ENCODE measurements around the gene USP17L19.
"Not testable (repeated sequence)": the region's sequence is repeated elsewhere in the genome, so short reads cannot be mapped to it uniquely, and the experiment has no call there.

The USP17L19 gene, protein sequence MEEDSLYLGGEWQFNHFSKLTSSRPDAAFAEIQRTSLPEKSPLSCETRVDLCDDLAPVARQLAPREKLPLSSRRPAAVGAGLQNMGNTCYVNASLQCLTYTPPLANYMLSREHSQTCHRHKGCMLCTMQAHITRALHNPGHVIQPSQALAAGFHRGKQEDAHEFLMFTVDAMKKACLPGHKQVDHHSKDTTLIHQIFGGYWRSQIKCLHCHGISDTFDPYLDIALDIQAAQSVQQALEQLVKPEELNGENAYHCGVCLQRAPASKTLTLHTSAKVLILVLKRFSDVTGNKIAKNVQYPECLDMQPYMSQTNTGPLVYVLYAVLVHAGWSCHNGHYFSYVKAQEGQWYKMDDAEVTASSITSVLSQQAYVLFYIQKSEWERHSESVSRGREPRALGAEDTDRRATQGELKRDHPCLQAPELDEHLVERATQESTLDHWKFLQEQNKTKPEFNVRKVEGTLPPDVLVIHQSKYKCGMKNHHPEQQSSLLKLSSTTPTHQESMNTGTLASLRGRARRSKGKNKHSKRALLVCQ

DNA sequence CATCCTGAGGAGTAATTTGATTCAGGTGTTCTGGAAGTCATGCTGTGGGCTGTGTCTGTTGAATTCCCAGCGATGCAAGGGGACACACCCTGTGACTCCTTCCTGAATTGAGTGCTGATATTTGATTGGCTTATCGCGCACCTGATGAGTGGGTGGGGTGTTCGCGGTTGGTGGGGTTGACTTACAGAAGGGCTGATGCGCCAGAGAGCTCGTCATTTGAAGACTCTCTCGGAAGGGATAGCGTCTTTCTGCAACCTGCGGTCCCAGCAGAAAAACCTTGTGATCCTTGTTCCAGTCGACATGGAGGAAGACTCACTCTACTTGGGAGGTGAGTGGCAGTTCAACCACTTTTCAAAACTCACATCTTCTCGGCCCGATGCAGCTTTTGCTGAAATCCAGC lies at the start of gene USP17L19:
Gene USP17L19 (plus strand): TSS at position 301 of the 400 bp plus-strand sequence. CDS start 0 bp downstream, at position 301.
- not testable (repeated sequence) for DNase-seq

DNA sequence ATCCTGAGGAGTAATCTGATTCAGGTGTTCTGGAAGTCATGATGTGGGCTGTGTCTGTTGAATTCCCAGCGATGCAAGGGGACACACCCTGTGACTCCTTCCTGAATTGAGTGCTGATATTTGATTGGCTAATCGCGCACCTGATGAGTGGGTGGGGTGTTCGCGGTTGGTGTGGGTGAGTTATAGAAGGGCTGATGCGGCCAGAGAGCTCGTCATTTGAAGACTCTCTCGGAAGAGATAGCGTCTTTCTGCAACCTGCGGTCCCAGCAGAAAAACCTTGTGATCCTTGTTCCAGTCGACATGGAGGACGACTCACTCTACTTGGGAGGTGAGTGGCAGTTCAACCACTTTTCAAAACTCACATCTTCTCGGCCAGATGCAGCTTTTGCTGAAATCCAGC lies 42.8 kb upstream of the USP17L19 start, which contains the start of gene USP17L10:
Gene USP17L10 (plus strand): TSS at position 301 of the 400 bp plus-strand sequence. CDS start 0 bp downstream, at position 301.
- DNase-seq: not testable (repeated sequence)

DNA sequence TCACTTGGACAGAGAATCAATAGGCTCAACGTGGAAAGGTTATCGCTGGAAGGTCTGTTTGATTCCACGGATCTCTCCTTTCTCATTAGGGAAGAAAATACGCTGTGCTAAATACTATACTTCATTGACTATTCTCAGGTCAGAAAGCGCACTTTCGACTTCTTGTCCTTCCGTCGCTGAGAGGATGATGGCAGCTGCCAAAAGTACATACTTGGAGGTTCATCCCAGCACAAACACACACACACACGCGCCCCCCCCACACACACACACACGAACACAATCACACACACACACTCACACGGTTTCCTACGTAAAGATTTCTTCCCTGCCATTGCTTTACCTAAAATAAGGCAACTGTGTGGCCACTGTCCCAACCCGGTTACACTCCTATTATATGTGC lies 38.5 kb upstream of the USP17L19 start:
- DNase-seq: not testable (repeated sequence)

DNA sequence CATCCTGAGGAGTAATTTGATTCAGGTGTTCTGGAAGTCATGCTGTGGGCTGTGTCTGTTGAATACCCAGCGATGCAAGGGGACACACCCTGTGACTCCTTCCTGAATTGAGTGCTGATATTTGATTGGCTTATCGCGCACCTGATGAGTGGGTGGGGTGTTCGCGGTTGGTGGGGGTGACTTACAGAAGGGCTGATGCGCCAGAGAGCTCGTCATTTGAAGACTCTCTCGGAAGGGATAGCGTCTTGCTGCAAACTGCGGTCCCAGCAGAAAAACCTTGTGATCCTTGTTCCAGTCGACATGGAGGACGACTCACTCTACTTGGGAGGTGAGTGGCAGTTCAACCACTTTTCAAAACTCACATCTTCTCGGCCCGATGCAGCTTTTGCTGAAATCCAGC lies 38.1 kb upstream of the USP17L19 start, which contains the start of gene USP17L11:
Gene USP17L11 (plus strand): TSS at position 301 of the 400 bp plus-strand sequence. CDS start 0 bp downstream, at position 301.
- not testable (repeated sequence) for DNase-seq

DNA sequence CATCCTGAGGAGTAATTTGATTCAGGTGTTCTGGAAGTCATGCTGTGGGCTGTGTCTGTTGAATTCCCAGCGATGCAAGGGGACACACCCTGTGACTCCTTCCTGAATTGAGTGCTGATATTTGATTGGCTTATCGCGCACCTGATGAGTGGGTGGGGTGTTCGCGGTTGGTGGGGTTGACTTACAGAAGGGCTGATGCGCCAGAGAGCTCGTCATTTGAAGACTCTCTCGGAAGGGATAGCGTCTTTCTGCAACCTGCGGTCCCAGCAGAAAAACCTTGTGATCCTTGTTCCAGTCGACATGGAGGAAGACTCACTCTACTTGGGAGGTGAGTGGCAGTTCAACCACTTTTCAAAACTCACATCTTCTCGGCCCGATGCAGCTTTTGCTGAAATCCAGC lies 33.3 kb upstream of the USP17L19 start, which contains the start of gene USP17L12:
Gene USP17L12 (plus strand): TSS at position 301 of the 400 bp plus-strand sequence. CDS start 0 bp downstream, at position 301.
- not testable (repeated sequence) for DNase-seq

DNA sequence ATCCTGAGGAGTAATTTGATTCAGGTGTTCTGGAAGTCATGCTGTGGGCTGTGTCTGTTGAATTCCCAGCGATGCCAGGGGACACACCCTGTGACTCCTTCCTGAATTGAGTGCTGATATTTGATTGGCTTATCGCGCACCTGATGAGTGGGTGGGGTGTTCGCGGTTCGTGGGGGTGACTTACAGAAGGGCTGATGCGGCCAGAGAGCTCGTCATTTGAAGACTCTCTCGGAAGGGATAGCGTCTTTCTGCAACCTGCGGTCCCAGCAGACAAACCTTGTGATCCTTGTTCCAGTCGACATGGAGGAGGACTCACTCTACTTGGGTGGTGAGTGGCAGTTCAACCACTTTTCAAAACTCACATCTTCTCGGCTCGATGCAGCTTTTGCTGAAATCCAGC lies 28.6 kb upstream of the USP17L19 start, which contains the start of gene USP17L13:
Gene USP17L13 (plus strand): TSS at position 301 of the 400 bp plus-strand sequence. CDS start 0 bp downstream, at position 301.
- not testable (repeated sequence) for DNase-seq

DNA sequence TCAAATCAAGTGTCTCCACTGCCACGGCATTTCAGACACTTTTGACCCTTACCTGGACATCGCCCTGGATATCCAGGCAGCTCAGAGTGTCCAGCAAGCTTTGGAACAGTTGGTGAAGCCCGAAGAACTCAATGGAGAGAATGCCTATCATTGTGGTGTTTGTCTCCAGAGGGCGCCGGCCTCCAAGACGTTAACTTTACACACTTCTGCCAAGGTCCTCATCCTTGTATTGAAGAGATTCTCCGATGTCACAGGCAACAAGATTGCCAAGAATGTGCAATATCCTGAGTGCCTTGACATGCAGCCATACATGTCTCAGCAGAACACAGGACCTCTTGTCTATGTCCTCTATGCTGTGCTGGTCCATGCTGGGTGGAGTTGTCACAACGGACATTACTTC lies 22.9 kb upstream of the USP17L19 start:
- DNase-seq: peak; percentile 49

DNA sequence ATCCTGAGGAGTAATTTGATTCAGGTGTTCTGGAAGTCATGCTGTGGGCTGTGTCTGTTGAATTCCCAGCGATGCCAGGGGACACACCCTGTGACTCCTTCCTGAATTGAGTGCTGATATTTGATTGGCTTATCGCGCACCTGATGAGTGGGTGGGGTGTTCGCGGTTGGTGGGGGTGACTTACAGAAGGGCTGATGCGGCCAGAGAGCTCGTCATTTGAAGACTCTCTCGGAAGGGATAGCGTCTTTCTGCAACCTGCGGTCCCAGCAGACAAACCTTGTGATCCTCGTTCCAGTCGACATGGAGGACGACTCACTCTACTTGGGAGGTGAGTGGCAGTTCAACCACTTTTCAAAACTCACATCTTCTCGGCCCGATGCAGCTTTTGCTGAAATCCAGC lies 19.1 kb upstream of the USP17L19 start, which contains the start of gene USP17L15:
Gene USP17L15 (plus strand): TSS at position 301 of the 400 bp plus-strand sequence. CDS start 0 bp downstream, at position 301.
- DNase-seq: not testable (repeated sequence)

DNA sequence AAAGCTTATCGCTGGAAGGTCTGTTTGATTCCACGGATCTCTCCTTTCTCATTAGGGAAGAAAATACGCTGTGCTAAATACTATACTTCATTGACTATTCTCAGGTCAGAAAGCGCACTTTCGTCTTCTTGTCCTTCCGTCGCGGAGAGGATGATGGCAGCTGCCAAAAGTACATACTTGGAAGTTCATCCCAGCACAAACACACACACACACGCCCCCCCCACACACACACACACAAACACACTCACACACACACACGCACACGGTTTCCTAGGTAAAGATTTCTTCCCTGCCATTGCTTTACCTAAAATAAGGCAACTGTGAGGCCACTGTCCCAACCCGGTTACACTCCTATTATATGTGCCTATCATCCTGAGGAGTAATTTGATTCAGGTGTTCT lies 14.7 kb upstream of the USP17L19 start:
- DNase-seq: not testable (repeated sequence)

DNA sequence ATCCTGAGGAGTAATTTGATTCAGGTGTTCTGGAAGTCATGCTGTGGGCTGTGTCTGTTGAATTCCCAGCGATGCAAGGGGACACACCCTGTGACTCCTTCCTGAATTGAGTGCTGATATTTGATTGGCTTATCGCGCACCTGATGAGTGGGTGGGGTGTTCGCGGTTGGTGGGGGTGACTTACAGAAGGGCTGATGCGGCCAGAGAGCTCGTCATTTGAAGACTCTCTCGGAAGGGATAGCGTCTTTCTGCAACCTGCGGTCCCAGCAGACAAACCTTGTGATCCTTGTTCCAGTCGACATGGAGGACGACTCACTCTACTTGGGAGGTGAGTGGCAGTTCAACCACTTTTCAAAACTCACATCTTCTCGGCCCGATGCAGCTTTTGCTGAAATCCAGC lies 9.6 kb upstream of the USP17L19 start, which contains the start of gene USP17L17:
Gene USP17L17 (plus strand): TSS at position 301 of the 400 bp plus-strand sequence. CDS start 0 bp downstream, at position 301.
- not testable (repeated sequence) for DNase-seq

DNA sequence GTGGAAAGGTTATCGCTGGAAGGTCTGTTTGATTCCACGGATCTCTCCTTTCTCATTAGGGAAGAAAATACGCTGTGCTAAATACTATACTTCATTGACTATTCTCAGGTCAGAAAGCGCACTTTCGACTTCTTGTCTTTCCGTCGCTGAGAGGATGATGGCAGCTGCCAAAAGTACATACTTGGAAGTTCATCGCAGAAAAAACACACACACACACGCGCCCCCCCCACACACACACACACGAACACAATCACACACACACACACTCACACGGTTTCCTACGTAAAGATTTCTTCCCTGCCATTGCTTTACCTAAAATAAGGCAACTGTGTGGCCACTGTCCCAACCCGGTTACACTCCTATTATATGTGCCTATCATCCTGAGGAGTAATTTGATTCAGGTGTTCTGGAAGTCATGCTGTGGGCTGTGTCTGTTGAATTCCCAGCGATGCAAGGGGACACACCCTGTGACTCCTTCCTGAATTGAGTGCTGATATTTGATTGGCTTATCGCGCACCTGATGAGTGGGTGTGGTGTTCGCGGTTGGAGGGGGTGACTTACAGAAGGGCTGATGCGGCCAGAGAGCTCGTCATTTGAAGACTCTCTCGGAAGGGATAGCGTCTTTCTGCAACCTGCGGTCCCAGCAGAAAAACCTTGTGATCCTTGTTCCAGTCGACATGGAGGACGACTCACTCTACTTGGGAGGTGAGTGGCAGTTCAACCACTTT lies 5.1 kb upstream of the USP17L19 start, which contains the start of gene USP17L18:
Gene USP17L18 (plus strand): TSS at position 678 of the 728 bp plus-strand sequence. CDS start 0 bp downstream, at position 678.
- DNase-seq: peak; percentile 65

DNA sequence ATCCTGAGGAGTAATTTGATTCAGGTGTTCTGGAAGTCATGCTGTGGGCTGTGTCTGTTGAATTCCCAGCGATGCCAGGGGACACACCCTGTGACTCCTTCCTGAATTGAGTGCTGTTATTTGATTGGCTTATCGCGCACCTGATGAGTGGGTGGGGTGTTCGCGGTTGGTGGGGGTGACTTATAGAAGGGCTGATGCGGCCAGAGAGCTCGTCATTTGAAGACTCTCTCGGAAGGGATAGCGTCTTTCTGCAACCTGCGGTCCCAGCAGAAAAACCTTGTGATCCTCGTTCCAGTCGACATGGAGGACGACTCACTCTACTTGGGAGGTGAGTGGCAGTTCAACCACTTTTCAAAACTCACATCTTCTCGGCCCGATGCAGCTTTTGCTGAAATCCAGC lies 4.6 kb downstream of the USP17L19 start, which contains the start of gene USP17L20:
Gene USP17L20 (plus strand): TSS at position 301 of the 400 bp plus-strand sequence. CDS start 0 bp downstream, at position 301.
- not testable (repeated sequence) for DNase-seq

DNA sequence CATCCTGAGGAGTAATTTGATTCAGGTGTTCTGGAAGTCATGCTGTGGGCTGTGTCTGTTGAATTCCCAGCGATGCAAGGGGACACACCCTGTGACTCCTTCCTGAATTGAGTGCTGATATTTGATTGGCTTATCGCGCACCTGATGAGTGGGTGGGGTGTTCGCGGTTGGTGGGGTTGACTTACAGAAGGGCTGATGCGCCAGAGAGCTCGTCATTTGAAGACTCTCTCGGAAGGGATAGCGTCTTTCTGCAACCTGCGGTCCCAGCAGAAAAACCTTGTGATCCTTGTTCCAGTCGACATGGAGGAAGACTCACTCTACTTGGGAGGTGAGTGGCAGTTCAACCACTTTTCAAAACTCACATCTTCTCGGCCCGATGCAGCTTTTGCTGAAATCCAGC lies 9.4 kb downstream of the USP17L19 start, which contains the start of gene USP17L21:
Gene USP17L21 (plus strand): TSS at position 301 of the 400 bp plus-strand sequence. CDS start 0 bp downstream, at position 301.
- not testable (repeated sequence) for DNase-seq

DNA sequence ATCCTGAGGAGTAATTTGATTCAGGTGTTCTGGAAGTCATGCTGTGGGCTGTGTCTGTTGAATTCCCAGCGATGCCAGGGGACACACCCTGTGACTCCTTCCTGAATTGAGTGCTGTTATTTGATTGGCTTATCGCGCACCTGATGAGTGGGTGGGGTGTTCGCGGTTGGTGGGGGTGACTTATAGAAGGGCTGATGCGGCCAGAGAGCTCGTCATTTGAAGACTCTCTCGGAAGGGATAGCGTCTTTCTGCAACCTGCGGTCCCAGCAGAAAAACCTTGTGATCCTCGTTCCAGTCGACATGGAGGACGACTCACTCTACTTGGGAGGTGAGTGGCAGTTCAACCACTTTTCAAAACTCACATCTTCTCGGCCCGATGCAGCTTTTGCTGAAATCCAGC lies 14.1 kb downstream of the USP17L19 start, which contains the start of gene USP17L22:
Gene USP17L22 (plus strand): TSS at position 301 of the 400 bp plus-strand sequence. CDS start 0 bp downstream, at position 301.
- DNase-seq: not testable (repeated sequence)

DNA sequence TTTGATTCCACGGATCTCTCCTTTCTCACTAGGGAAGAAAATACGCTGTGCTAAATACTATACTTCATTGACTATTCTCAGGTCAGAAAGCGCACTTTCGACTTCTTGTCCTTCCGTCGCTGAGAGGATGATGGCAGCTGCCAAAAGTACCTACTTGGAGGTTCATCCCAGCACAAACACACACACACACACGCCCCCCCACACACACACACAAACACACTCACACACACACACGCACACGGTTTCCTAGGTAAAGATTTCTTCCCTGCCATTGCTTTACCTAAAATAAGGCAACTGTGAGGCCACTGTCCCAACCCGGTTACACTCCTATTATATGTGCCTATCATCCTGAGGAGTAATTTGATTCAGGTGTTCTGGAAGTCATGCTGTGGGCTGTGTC lies 18.5 kb downstream of the USP17L19 start:
- DNase-seq: peak; percentile 69
